ENCODE measurements around the gene AFAP1.

Gene AFAP1

DNA sequence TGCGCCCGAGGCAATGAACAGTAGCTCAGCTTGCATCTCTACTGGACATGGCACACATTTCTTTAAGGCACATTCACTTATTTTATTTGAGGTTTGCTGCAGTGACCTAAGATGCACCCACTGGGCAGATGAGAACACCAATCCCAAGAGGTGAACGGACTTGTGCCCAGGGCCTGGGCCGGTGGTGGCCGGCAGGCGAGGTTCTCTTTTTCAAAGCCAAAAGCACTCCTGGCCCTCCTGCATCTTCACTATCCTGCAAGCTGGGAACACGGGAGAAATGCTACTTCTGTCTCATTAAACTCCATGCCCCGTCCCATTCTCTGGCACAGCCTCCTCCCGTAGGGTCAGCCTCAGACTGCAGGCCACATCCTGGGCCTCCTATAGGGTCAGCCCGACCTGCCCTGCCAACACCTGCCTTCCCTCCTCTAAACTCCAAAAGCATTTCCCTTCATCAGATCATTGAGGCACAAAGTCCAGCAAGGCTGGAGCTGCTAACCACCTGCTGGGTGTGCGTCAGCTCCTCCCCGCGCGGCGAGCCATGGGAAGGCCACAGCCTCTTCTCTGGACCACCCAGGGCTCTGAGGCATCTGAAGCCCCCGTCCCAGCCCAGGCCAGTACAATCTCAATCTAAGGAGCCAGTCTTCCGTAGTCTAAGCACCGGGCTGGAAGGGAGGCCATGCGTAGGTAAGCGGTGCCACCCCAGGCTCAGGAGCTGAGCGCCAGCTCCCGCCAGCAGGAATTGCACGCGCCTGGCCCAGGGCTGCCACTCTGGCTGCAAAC, 166.1 kb downstream of the AFAP1 start:
- no peak for DNase-seq (ENCODE audit: low read depth in 1 of 2, low spot score in 1 of 2)

DNA sequence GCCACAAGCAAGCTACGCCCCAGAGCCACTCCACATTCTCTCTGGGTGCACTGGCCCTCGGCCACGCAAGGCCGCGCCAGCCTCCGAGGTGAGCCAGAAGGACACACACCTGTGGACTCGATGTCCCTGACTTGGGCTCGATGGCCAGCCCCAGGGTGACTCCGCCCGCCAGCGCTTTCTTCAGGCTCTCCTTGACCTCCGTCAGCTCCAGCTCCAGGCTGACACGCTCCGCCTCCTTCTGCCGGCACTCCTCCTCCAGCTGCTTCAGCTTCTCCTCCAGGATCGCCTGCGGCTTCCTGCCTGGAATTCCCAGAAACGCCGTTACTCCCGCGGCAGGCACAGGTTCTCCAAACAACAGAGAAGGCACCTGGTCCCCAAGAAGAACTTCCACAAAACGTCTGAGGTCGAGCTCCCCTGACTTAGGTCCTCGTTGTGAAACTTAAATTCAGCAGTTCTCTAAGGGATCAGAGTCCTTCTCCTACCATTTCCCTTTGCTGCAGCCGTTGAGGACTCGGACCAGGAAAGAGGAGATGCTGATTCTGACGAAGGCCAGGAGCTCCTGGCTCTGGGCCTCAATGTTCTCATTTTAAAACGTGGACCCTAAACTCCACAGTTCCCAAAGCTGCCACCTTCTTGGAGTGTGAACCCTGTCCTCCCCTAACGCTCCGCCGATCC, 166.8 kb downstream of the AFAP1 start:
- no peak for DNase-seq (ENCODE audit: low read depth in 1 of 2, low spot score in 1 of 2)

DNA sequence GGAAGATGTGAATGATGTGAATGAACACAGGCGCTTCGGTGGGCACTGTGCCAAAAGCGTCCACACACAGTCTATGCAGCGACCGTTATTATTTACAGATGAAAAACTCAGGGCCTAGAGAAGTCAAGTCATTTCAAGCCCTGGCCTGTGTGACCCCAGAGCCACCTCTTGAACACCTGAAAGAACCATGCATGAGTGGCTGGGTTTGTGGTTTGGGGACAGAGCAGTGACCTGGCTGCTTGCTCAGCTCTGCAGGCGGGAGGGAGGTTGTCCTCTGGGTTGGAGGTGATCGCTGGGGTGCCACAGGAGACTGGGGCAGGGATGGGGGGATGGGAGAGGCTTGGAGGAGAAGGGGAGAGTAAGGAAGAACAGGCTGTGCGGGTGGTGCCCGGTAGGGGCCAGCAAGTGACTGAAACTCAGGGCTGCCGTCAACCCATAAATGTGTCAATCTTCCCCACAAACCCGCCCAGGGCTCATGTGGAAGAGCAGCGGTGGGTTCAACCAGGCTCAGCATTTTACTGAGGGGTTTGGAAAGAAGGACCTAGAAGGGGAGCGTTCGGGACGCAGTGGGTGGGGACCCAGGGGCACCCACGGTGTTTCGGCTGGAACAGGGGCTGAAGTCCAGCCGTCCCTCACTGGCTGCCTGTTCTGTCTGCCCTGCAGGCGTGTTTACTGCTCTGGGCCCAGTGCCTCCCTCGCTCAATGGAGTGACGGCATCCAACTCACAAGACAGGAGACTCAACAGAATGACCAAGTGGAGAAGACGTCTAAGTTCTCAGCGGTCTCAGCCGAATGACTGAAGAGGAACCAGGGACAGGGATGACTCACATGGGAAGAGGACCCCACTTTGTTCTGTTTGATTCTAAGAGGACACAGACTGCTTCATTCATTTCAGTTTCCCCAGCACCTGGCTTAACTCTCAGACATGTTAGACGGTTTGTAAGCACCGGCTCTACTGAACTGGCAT, 167.8 kb downstream of the AFAP1 start:
- no peak for DNase-seq (ENCODE audit: low read depth in 1 of 2, low spot score in 1 of 2)

GRCh38 chr4:7771056-7771455, 168.6 kb downstream of the AFAP1 start:
- DNase-seq (ENCODE audit: low read depth in 1 of 2, low spot score in 1 of 2) = no peak

- DNase-seq (ENCODE audit: low read depth in 1 of 2, low spot score in 1 of 2) = no peak
These were observed 169.2 kb downstream of the AFAP1 start for GRCh38 chr4:7770224-7771050.

DNA sequence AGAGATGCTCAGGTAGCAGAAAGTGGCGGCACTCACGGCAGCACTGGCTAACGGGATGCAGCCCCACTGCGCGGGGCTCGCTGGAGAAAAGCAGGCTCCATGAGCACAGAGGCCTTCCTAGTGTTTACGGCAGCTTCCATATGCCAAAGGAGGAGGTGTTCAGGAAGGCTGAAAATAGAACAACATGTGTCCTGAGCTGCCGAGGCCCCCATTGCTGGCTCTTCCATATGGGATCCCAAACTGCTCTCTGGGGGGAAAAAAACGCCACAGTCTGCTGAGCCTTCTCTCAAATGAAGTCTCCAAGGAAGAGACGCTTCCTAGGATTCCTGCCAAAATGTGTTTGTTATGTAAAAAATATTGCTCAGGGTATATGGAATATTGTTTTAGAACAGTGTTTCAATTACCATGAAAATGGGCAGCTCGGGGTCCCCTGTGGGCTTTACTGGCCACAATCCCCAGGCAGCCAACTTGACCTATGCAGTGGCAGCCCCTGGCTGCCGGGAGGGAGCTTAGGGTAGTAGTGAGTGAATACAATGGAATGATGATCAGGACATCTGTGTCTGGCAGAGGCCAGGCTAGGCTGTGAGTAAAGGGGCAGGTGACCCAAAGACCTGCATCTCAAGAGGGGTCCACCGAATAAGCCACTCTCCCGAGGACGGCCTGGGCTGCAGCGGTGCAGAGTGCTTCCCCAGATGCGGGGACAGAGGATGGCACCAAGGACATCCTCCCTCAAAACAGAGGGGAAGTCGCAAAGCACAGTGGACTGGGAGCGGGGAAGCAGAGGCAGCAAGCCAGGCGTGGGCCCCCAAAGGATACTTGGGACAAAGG, 170.1 kb downstream of the AFAP1 start:
- DNase-seq (ENCODE audit: low read depth in 1 of 2, low spot score in 1 of 2) = no peak

DNA sequence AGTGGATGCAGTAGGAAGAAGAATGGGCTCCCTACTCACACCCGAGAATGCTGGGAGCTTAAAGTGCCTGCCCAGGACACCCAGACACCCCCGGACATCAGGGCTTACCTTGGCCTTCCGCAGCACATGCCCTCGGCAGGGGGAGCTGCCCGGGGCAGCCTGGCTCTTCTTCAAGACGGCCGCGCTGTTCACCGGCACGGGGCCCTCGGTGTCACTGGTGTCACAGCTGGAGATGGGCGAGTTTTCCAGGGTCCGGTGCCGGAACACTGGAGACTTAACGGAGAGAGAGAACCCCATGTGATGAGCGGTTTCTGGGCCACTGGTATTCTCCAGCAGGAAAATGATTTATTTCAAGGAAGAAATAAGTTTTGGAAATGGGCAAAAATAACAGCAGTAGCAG, 170.9 kb downstream of the AFAP1 start:
- DNase-seq (ENCODE audit: low read depth in 1 of 2, low spot score in 1 of 2) = no peak

DNA sequence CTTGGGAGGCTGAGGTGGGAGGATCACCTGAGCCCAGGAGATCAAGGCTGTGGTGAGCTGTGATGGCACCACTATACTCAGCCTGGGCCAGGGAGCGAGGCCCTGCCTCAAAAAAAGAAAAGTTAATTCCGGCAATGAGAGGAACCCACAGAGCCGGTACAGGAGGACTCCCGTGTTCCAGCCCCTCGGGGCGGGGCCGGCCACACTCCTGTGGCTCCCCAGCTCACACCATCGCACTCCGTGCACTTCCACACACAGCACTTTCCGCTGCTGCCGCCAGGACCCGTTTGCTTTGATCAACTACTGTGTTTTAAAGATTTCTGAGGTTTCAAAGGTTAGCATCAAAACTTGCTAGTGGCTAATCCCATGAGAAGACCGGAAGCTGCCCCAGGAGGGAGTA, 171.7 kb downstream of the AFAP1 start:
- DNase-seq (ENCODE audit: low read depth in 1 of 2, low spot score in 1 of 2) = no peak

DNA sequence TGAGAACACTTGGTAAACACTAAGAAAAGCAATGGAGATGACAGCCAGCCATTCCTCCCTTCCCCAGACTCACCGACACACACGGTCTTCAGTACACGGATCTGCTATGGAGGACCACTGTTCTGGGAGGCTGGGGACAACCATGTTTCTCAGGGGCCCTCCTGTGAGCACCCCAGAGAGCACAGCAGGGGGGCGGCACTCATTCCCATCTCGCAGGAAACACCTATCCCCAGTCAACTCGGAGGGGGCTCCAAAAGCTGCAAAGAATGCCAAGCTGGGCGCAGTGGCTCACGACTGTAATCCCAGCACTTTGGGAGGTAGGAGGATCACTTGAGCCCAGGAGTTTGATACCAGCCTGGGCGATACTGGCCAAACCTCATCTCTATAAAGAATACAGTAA, 172.1 kb downstream of the AFAP1 start:
- DNase-seq (ENCODE audit: low read depth in 1 of 2, low spot score in 1 of 2) = no peak

- no peak for DNase-seq (ENCODE audit: low read depth in 1 of 2, low spot score in 1 of 2)
These were observed 172.9 kb downstream of the AFAP1 start for GRCh38 chr4:7766661-7767345.

DNA sequence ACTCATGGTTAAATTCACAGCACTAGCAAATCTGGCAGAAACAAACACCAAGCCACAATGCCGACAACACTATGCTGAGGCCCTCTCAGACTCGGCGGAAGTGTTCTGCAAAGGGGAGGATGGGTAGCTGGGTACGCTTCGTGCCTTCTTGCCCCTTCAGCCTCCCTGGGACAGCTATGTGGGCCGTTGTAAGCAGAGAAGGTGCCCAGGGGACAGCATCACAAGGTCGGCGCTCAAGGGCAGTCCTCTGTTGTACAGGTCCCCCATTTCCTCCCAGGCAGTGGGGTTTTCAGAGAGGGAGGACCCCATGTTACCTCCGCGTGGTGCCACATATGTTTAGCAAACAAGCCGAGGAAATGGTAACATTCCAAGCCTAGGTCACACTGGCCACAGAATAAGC, 173.6 kb downstream of the AFAP1 start:
- DNase-seq (ENCODE audit: low read depth in 1 of 2, low spot score in 1 of 2) = no peak

DNA sequence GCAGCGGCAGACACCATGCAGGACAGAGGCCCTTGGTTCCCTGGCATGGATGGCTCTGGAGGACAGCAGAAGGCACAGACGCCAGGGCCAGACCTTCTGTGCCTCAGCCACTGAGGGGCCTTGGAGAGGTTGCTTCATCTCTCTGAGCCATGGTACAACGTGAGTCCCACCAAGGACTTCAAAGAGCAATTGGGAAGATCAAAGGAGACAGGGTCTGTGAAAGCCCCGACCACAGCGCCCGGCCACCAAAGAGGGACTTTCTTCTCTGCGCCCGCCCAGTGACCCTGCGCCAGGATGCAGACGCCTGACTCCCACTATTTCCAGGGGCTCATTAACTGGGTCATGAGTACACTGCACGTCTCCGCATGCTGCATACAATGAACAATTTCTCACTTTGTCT, 174.0 kb downstream of the AFAP1 start:
- DNase-seq (ENCODE audit: low read depth in 1 of 2, low spot score in 1 of 2) = no peak

DNA sequence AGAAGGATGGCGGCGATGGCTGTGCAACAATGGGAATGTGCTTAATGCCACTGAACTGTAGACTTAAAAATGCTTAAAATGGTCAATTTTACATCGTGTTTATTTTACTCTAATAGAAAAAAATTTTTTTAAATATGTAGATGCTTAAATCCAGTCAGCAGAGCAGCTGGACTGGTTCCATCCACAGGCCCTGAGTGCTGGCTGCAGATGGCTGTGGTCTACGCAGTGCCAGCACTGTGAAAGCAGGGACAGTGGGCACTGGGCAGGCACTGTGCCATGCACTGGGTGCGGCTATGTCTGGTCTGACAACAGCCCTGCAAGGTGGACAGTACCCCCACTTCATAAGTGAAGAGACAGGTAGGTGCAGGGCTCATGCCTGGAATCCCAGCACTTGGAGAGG, 175.2 kb downstream of the AFAP1 start:
- no peak for DNase-seq (ENCODE audit: low read depth in 1 of 2, low spot score in 1 of 2)

GRCh38 chr4:7763788-7764187, 175.9 kb downstream of the AFAP1 start:
- DNase-seq (ENCODE audit: low read depth in 1 of 2, low spot score in 1 of 2) = no peak

GRCh38 chr4:7763106-7763505, 176.6 kb downstream of the AFAP1 start:
- no peak for DNase-seq (ENCODE audit: low read depth in 1 of 2, low spot score in 1 of 2)

GRCh38 chr4:7762376-7763030, 177.2 kb downstream of the AFAP1 start:
- DNase-seq (ENCODE audit: low read depth in 1 of 2, low spot score in 1 of 2) = no peak

DNA sequence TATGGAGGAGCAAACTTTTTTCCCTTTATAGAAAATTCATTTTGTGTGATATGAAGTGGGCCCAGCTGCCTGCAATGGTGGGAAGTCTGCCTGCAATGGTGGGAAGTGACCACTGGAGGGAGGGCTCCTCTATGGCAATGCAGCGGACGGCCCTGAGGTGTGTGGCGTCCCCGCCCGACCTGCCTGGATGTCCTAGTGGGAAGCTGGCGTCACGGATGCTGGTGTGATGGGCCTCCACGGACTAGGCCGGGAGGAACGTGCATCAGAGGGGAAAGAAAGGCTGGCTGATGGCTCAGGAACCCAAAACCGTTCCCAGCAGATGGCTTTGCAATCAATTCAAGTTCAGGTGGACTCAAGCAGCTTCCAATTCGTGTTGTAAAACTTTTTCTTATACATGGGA, 177.9 kb downstream of the AFAP1 start:
- DNase-seq (ENCODE audit: low read depth in 1 of 2, low spot score in 1 of 2) = peak; percentile 13 to 20

GRCh38 chr4:7761312-7761711, 178.3 kb downstream of the AFAP1 start:
- no peak for DNase-seq (ENCODE audit: low read depth in 1 of 2, low spot score in 1 of 2)

- DNase-seq (ENCODE audit: low read depth in 1 of 2, low spot score in 1 of 2) = no peak
These were observed 179.0 kb downstream of the AFAP1 start for GRCh38 chr4:7760706-7761105.

Data from activated T-helper 1 cell treated with anti-CD3 and anti-CD28 coated beads, Interleukin-2, amount 50 U/mL, for 16 hours (primary cell).